Testis (tissue), 2 donors: ENCODE data around the gene DNAAF1.
"Not testable (repeated sequence)": the region's sequence is repeated elsewhere in the genome, so short reads cannot be mapped to it uniquely, and the experiment has no call there.

ENCODE experiments used
- POLR2A ChIP-seq: fragments of 450-650 bp; IDR thresholded peaks from one replicate; pipeline ENCODE4 v1.6.1; 2017; ENCODE audit warnings: antibody characterized with exemption, mild to moderate bottlenecking, moderate library complexity
- TF ChIP-seq, protein P1 (sequence below), 3 experiments: fragments of 450-650 bp in 2 of 3; fragments of 200-600 bp in 1 of 3; sonication (generic) in 1 of 3; IDR thresholded peaks; one replicate each; pipeline ENCODE4 v1.5.1; 2016 to 2019; ENCODE audit warnings: antibody characterized with exemption in 3 of 3, mild to moderate bottlenecking in 2 of 3, moderate library complexity in 1 of 3

DNA sequence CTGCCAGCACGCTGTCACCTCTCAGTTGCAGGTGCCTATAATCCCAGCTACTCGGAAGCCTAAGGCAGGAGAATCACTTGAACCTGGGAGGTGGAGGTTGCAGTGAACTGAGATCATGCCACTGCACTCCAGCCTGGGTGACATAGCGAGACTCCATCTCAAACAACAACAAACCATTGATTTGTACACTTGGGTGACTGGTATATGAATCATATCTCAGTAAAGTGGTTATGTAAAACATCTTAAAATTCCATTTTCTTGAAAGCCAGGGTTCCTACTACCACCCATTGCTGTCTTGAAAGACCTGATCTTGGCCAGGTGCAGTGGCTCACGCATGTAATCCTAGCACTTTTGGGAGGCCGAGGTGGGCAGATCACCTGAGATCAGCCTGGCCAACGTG lies 60.0 kb downstream of the DNAAF1 start:
- TF ChIP-seq, protein P1, sequence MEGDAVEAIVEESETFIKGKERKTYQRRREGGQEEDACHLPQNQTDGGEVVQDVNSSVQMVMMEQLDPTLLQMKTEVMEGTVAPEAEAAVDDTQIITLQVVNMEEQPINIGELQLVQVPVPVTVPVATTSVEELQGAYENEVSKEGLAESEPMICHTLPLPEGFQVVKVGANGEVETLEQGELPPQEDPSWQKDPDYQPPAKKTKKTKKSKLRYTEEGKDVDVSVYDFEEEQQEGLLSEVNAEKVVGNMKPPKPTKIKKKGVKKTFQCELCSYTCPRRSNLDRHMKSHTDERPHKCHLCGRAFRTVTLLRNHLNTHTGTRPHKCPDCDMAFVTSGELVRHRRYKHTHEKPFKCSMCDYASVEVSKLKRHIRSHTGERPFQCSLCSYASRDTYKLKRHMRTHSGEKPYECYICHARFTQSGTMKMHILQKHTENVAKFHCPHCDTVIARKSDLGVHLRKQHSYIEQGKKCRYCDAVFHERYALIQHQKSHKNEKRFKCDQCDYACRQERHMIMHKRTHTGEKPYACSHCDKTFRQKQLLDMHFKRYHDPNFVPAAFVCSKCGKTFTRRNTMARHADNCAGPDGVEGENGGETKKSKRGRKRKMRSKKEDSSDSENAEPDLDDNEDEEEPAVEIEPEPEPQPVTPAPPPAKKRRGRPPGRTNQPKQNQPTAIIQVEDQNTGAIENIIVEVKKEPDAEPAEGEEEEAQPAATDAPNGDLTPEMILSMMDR (IDR thresholded peaks at IDR 0.05): not testable (repeated sequence)
- not testable (repeated sequence) for TF ChIP-seq POLR2A
